BE2C (cell line): ENCODE measurements around the gene SLC13A3.

Experiments used
- DNase-seq: peaks from one replicate; pipeline ENCODE4 v3.0.0-alpha.2; 2020
- H3K27me3 ChIP-seq: fragments of 250-450 bp; sonication (Bioruptor Pico); 2 replicates; pipeline ENCODE4 v1.5.1; 2020; ENCODE audit warnings: mild to moderate bottlenecking
- H3K36me3 ChIP-seq: fragments of 250-450 bp; sonication (Bioruptor Pico); 2 replicates; pipeline ENCODE4 v1.5.1; 2020; ENCODE audit warnings: mild to moderate bottlenecking
- H3K4me1 ChIP-seq: fragments of 250-450 bp; sonication (Bioruptor Pico); 2 replicates; pipeline ENCODE4 v1.5.1; 2020
- H3K4me3 ChIP-seq: 2 replicates; pipeline ENCODE4 v1.5.1; 2011; ENCODE audit warnings: low read depth, low read length
- H3K9me3 ChIP-seq: fragments of 250-450 bp; sonication (Bioruptor Pico); 2 replicates; pipeline ENCODE4 v1.5.1; 2020
- TF ChIP-seq, protein P1 (sequence below): IDR thresholded peaks from 2 replicates; pipeline ENCODE4 v1.5.1; 2012; ENCODE audit warnings: mild to moderate bottlenecking, low read depth, low read length

The SLC13A3 gene

DNA sequence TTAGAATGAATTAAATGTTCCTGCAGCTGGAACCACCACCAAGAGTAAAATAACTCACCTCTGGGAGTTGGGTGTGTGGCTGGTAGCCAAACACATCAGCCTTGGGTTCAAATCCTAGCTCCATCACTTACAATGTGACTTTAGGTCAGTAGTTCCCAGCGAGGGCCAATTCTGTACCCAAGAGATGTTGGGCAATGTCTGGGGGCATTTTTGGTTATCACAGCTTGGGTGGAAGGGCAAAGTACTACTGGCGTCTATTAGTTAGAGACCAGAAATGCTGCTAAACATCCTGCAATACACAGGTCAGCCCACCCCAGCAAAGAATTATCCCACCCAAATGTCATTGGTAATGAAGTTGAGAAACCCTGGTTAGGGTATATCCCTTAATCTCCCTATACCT is 48.8 kb downstream of the SLC13A3 start:
- peaks cover 4% of the 10 kb centered on the region for H3K27me3 ChIP-seq
- DNase-seq = no peak
- TF ChIP-seq, protein P1, sequence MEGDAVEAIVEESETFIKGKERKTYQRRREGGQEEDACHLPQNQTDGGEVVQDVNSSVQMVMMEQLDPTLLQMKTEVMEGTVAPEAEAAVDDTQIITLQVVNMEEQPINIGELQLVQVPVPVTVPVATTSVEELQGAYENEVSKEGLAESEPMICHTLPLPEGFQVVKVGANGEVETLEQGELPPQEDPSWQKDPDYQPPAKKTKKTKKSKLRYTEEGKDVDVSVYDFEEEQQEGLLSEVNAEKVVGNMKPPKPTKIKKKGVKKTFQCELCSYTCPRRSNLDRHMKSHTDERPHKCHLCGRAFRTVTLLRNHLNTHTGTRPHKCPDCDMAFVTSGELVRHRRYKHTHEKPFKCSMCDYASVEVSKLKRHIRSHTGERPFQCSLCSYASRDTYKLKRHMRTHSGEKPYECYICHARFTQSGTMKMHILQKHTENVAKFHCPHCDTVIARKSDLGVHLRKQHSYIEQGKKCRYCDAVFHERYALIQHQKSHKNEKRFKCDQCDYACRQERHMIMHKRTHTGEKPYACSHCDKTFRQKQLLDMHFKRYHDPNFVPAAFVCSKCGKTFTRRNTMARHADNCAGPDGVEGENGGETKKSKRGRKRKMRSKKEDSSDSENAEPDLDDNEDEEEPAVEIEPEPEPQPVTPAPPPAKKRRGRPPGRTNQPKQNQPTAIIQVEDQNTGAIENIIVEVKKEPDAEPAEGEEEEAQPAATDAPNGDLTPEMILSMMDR = no peak
- H3K36me3 ChIP-seq = no peaks in the 10 kb centered on the region
- H3K4me3 ChIP-seq = no peak overlapping the region
- H3K4me1 ChIP-seq = no peaks in the 10 kb centered on the region
- H3K9me3 ChIP-seq = no peaks in the 10 kb centered on the region

DNA sequence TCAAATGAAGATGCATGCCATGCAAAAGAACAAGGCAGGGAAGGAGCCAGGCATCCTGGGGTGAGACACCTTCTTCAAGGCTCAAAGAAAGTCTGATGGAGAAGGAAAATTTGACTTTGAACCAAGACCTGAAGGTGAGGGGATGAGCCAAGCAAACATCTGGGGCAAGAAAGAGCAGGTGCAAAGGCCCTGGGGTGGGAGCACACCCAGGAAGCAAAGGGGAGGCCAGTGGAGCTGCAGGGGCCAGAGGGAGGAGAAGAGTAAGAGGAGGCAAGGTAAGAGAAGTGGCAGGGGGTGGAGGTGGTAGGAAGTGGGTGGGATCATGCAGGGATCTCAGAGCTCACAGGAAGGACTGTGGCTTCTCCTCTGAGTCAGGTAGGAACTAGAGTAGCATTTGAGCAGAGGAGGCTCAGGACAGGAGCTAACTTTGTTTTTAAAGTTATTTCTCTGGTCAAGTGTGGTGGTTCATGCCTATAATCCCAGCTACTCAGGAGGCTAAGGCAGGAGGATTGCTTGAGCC is 49.6 kb downstream of the SLC13A3 start:
- no peaks in the 10 kb centered on the region for H3K36me3 ChIP-seq
- no peak overlapping the region for H3K4me3 ChIP-seq
- DNase-seq = no peak
- no peaks in the 10 kb centered on the region for H3K9me3 ChIP-seq
- no peaks in the 10 kb centered on the region for H3K27me3 ChIP-seq
- TF ChIP-seq, protein P1 = no peak
- no peaks in the 10 kb centered on the region for H3K4me1 ChIP-seq

DNA sequence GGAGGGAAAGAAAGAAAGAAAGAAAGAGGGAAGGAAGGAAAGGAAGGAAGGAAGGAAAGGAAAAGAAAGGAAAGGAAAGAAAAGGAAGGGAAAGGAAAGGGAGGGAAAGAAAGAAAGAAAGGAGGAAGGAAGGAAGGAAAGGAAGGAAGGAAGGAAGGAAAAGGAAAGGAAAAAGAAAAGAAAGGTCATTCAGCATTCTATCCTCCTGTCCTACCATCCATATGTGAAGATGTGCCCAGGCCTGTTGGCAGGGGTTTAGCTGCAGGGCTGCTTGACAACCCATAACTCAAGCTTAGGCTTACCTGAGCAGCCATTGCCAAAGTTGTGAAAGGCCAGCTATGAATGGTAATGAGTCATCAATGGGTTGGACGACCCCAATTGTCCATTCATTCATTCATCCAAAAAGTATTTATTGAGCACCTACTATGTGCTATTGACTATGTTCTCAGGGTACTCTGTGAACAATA is 50.9 kb downstream of the SLC13A3 start:
- DNase-seq = no peak
- Histone ChIP-seq H3K4me1 (no peaks in the 10 kb centered on the region), H3K36me3 (no peaks in the 10 kb centered on the region), H3K9me3 (no peaks in the 10 kb centered on the region), H3K4me3 (no peak overlapping the region), H3K27me3 (peaks cover 9% of the 10 kb centered on the region)
- TF ChIP-seq, protein P1 = no peak

DNA sequence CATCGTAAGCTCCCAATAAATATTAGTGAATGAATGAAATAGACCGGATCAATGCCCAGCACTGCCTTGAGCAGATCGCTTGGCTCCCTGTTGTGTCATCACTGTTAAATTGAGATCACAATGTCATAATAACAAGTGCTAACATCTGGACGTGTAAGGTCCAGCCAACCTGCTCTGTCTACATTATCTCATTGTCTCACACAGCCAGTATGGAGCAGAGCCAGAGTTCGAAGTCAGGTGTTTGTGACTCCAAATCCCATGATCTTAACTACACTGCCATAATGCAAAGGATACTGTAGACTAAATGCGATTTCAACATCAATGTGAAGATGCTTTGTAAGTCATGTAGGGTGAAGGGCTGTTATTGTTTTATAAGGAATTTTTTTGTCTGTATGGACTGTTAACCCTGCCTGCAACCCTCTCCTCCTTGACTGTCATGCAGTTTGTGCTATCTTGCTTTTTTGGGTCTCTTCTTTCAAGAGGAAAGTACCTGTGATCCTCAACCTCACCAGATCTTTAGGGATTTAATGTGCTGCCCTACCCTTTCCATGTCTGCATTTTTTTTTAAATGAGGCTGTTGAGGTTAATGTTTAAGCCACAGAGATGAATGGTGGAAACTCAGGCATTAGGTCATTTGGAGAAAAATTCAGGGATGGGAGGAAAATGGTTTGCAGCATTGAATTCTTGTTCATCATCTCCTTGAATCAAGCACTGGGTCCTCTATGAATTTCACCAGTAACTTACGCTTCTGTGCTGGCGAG is 51.9 kb downstream of the SLC13A3 start:
- peaks cover 18% of the 10 kb centered on the region for H3K27me3 ChIP-seq
- H3K9me3 ChIP-seq = no peaks in the 10 kb centered on the region
- no peaks in the 10 kb centered on the region for H3K4me1 ChIP-seq
- no peak overlapping the region for H3K4me3 ChIP-seq
- TF ChIP-seq, protein P1 = no peak
- H3K36me3 ChIP-seq = no peaks in the 10 kb centered on the region
- DNase-seq = no peak

DNA sequence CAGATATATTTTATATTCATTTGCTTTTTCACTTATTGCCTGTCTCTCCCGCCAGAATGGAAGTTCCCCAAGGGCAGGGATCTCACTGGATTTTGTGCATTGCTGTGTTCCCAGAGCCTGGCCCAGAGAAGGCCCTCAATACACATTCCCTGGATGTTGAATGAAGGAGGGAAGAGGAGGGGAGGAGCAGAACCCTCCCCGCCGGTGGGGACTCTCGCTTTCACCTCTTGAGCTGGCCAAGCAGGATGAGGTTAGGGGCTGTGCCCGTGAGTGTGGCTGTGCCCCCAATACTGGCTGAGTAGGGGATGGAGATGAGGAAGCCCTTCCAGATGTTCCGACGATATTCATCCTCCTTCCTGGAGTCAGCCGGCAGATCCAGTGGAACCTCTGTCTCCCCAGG is 55.3 kb downstream of the SLC13A3 start:
- DNase-seq = no peak
- Histone ChIP-seq H3K4me1 (no peaks in the 10 kb centered on the region), H3K4me3 (no peak overlapping the region), H3K9me3 (no peaks in the 10 kb centered on the region), H3K27me3 (peaks cover 26% of the 10 kb centered on the region), H3K36me3 (no peaks in the 10 kb centered on the region)
- TF ChIP-seq, protein P1 = no peak

DNA sequence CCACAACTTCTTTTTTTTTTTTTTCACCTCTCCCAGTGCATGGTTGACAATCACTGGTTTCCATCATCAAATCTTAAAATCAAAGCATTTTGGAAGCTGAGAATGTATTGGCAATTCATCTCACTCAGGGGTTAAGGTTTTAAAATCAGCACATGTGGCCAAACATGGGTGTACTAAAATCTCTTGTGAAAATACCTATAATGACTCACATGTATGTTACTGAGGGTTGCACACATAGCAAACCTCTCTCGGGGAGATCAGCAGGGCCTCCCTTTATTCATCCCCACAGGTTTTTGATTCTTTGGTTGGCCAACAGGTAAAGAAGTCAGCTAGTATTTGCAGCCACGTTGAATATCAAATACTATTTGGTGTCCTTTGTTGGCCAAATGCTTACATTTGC is 56.5 kb downstream of the SLC13A3 start:
- Histone ChIP-seq H3K4me3 (no peak overlapping the region), H3K36me3 (no peaks in the 10 kb centered on the region), H3K27me3 (peaks cover 26% of the 10 kb centered on the region), H3K9me3 (no peaks in the 10 kb centered on the region), H3K4me1 (no peaks in the 10 kb centered on the region)
- TF ChIP-seq, protein P1 = no peak
- DNase-seq = no peak
